HepG2 (cell line): ENCODE results near the gene DNAJA2. TPM values are rescaled to one million over a fixed set of nuclear protein-coding genes. Genes with fewer than 3 reads are reported as not detected.

Experiments used
- ATAC-seq: fragments of 200-7000 bp; cut with Tn5 transposase; 3 replicates; pipeline ENCODE4 v1.9.1; 2020; ENCODE audit warnings: mild to moderate bottlenecking, moderate library complexity
- BruUV-seq: library from RNA; stranded (reverse); fragments of 400-500 nt; replicated peaks from 2 replicates; lab custom pipeline; 2021; lab: Mats Ljungman, UMichigan
- CTCF ChIA-PET: fragments of 300-600 bp; formaldehyde crosslinking; extraction: SDS; loops from one replicate; lab custom pipeline; 2021; ENCODE audit warnings: low total read pairs, inconsistent platforms, low intra/inter-chr PET ratio; lab: Yijun Ruan, JAX
- POLR2A ChIA-PET: fragments of 350-600 bp; sonication (Branson Sonifier 250); formaldehyde crosslinking; loops from one replicate; lab custom pipeline; 2020; ENCODE audit warnings: antibody characterized with exemption, inconsistent platforms; lab: Yijun Ruan, JAX
- DNase-seq: peaks from one replicate; pipeline ENCODE4 v3.0.0-alpha.2; 2015; ENCODE audit warnings: low spot score
- FAIRE-seq: peaks from 3 replicates; lab custom pipeline; 2011; peaks lifted over from hg19 to GRCh38; lab: Jason Lieb, UNC
- H2AFZ ChIP-seq: one replicate; pipeline ENCODE4 v1.6.1; 2011; ENCODE audit warnings: low read length, inconsistent platforms
- H3K27ac ChIP-seq: fragments of 300-600 bp; 3 replicates; pipeline ENCODE4 v1.8.0; 2011; ENCODE audit warnings: mixed run types, mild to moderate bottlenecking, mixed read lengths, low read length, inconsistent platforms; ENCODE audit not compliant: insufficient read depth; ENCODE audit errors: extremely low read length
- H3K27me3 ChIP-seq, 2 experiments: fragments of 200-600 bp in 1 of 2; 2 replicates in 1 of 2; 3 replicates in 1 of 2; pipeline versions ENCODE4 v1.6.0 to v1.8.0; 2011; ENCODE audit warnings: low read length in 2 of 2, mild to moderate bottlenecking in 2 of 2, moderate library complexity in 2 of 2, inconsistent platforms in 1 of 2; ENCODE audit not compliant: insufficient read depth in 2 of 2, control insufficient read depth in 1 of 2
- H3K36me3 ChIP-seq, 2 experiments: fragments of 200-600 bp in 1 of 2; replicated peaks in 1 of 2; 2 replicates in 1 of 2; 3 replicates in 1 of 2; pipeline versions ENCODE4 v1.5.1 to v1.8.0; 2011; ENCODE audit warnings: low read length in 2 of 2, inconsistent platforms in 1 of 2; ENCODE audit not compliant: insufficient read depth in 2 of 2, control insufficient read depth in 1 of 2
- H3K4me1 ChIP-seq: 2 replicates; pipeline ENCODE4 v1.5.1; 2012; ENCODE audit warnings: low read length, inconsistent platforms; ENCODE audit not compliant: insufficient read depth
- H3K4me2 ChIP-seq: 2 replicates; pipeline ENCODE4 v1.6.0; 2011; ENCODE audit warnings: low read depth, low read length, inconsistent platforms
- H3K4me3 ChIP-seq, 3 experiments: fragments of 200-600 bp in 1 of 3; sonication (generic), shearing (Covaris generic) in 1 of 3; replicated peaks in 1 of 3; 2 replicates each; pipeline ENCODE4 v1.5.1; 2011 to 2016; ENCODE audit warnings: low read length in 3 of 3, inconsistent platforms in 2 of 3, low read depth in 2 of 3, mild to moderate bottlenecking in 2 of 3, control low read depth in 1 of 3, mixed read lengths in 1 of 3; ENCODE audit not compliant: insufficient read depth in 1 of 3
- H3K79me2 ChIP-seq: one replicate; pipeline ENCODE4 v1.6.1; 2011; ENCODE audit warnings: low read length, inconsistent platforms; ENCODE audit not compliant: insufficient read depth
- H3K9ac ChIP-seq: 2 replicates; pipeline ENCODE4 v1.6.0; 2011; ENCODE audit warnings: mild to moderate bottlenecking, low read depth, low read length, inconsistent platforms; ENCODE audit not compliant: insufficient read depth
- H3K9me3 ChIP-seq: 2 replicates; pipeline ENCODE4 v1.5.1; 2012; ENCODE audit warnings: mild to moderate bottlenecking, low read length
- H4K20me1 ChIP-seq: 2 replicates; pipeline ENCODE4 v1.6.0; 2011; ENCODE audit warnings: inconsistent platforms, mild to moderate bottlenecking, low read length, moderate library complexity; ENCODE audit not compliant: insufficient read depth
- CEBPB ChIP-seq: IDR thresholded peaks from 2 replicates; pipeline ENCODE4 v1.6.1; 2011; ENCODE audit warnings: low read depth, low read length, improper control_type of control experiment, borderline replicate concordance
- CEBPG ChIP-seq: IDR thresholded peaks from 2 replicates; pipeline ENCODE4 v1.6.1; 2016
- NR0B2 ChIP-seq: sonication (generic); formaldehyde crosslinking; IDR thresholded peaks from 2 replicates; pipeline ENCODE4 v1.4.0; 2020; ENCODE audit warnings: mild to moderate bottlenecking, missing genetic modification reagents
- SALL1 ChIP-seq: sonication (generic); formaldehyde crosslinking; IDR thresholded peaks from 2 replicates; pipeline ENCODE4 v1.8.0; 2022; ENCODE audit warnings: mild to moderate bottlenecking, missing genetic modification reagents
- SAP130 ChIP-seq: IDR thresholded peaks from 2 replicates; pipeline ENCODE4 v1.6.1; 2016; ENCODE audit warnings: low read depth
- SOX13 ChIP-seq, 3 experiments: fragments of 450-650 bp in 1 of 3; sonication (generic) in 1 of 3; formaldehyde crosslinking in 1 of 3; IDR thresholded peaks in 2 of 3; conservative IDR thresholded peaks in 1 of 3; 2 replicates each; pipeline versions ENCODE4 v1.5.0 to v1.6.1; 2016 to 2020; ENCODE audit warnings: antibody characterized with exemption in 1 of 3, mild to moderate bottlenecking in 1 of 3, missing compliant biosample characterization in 1 of 3, missing genetic modification reagents in 1 of 3, moderate library complexity in 1 of 3
- SOX5 ChIP-seq: IDR thresholded peaks from 2 replicates; pipeline ENCODE4 v1.6.1; 2016; ENCODE audit warnings: borderline replicate concordance
- WGBS: methylation state at CpG from one replicate; pipeline ENCODE4 v1.1.6; 2017; ENCODE audit warnings: low lambda C conversion rate; 5-methylcytosine and 5-hydroxymethylcytosine counted together
- in situ Hi-C: cut with HindIII; loops from 2 replicates; pipeline ENCODE4 v1.10.0; 2017; ENCODE audit warnings: low pct_unique_long_range_greater_than_20kb; ENCODE audit not compliant: extremely low pct_ligation_motif_present
- intact Hi-C: fragments of 100-400 bp; cut with micrococcal nuclease; formaldehyde crosslinking; loops from one replicate; pipeline ENCODE4 v1.10.0; 2022; ENCODE audit not compliant: unreplicated experiment
- polyA plus RNA-seq, 8 experiments: library from polyadenylated mRNA; depleted of rRNA in 3 of 8; stranded (reverse) in 7 of 8; unstranded in 1 of 8; fragments of >200 nt; fragmentation: Illumina TruSeq in 4 of 8; extraction: Trizol in 4 of 8; gene quantifications; 2 replicates each; pipeline versions ENCODE4 v1.2.1 to v1.2.3, GENCODE V29; 2011 to 2016; ENCODE audit warnings: low read depth in 4 of 8, missing spikeins in 1 of 8, mixed read lengths in 1 of 8; ENCODE audit not compliant: insufficient read depth in 1 of 8
- total RNA-seq, 5 experiments: library from RNA; depleted of rRNA; stranded (reverse); fragments of >200 nt; fragmentation: Illumina TruSeq; extraction: Trizol; gene quantifications; 2 replicates each; pipeline ENCODE4 v1.2.3, GENCODE V29; 2016; ENCODE audit warnings: low read depth in 1 of 5
- TF ChIP-seq, protein P1 (sequence below): sonication (generic); formaldehyde crosslinking; IDR thresholded peaks from 2 replicates; pipeline ENCODE4 v1.5.0; 2020; ENCODE audit warnings: mild to moderate bottlenecking, missing genetic modification reagents
- TF ChIP-seq, protein P2 (sequence below): sonication (generic); formaldehyde crosslinking; IDR thresholded peaks from 2 replicates; pipeline ENCODE4 v1.4.0; 2020; ENCODE audit warnings: missing genetic modification reagents

The DNAJA2 gene
- total and polyA plus RNA-seq, 2 of the 13 experiments (the other 11 are each of a cell fraction or from before 2014, with no cell fraction given): 25.4 to 176 TPM

GRCh38 chr16:46982335-46982734, 8.9 kb upstream of the DNAJA2 start:
- no peak overlapping the region for H3K9ac ChIP-seq
- no peak for TF ChIP-seq NR0B2
- TF ChIP-seq, protein P1, sequence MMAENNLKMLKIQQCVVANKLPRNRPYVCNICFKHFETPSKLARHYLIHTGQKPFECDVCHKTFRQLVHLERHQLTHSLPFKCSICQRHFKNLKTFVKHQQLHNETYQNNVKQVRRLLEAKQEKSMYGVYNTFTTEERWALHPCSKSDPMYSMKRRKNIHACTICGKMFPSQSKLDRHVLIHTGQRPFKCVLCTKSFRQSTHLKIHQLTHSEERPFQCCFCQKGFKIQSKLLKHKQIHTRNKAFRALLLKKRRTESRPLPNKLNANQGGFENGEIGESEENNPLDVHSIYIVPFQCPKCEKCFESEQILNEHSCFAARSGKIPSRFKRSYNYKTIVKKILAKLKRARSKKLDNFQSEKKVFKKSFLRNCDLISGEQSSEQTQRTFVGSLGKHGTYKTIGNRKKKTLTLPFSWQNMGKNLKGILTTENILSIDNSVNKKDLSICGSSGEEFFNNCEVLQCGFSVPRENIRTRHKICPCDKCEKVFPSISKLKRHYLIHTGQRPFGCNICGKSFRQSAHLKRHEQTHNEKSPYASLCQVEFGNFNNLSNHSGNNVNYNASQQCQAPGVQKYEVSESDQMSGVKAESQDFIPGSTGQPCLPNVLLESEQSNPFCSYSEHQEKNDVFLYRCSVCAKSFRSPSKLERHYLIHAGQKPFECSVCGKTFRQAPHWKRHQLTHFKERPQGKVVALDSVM (CRISPR knock-in tag): peak; percentile 47; the same call in 1 of the 2 replicates
- TF ChIP-seq, all 625 proteins: peak for 1
- no peak overlapping the region for H3K4me3 ChIP-seq
- in situ Hi-C loops: no loop called here
- no peak overlapping the region for H3K27ac ChIP-seq
- ChIA-PET POLR2A (no interaction called here), CTCF (no interaction called here)
- H3K79me2 ChIP-seq: no peaks in the 10 kb centered on the region
- no peak overlapping the region for H3K4me2 ChIP-seq
- ATAC-seq (no peak), FAIRE-seq (no peak), DNase-seq (no peak)
- no peaks in the 10 kb centered on the region for H3K27me3 ChIP-seq
- BruUV-seq: no TSS peak
- H2AFZ ChIP-seq: no peak overlapping the region
- no peaks in the 10 kb centered on the region for H3K36me3 ChIP-seq
- H3K4me1 ChIP-seq: peaks cover 32% of the 10 kb centered on the region
- intact Hi-C loops: no loop called here
- no peaks in the 10 kb centered on the region for H3K9me3 ChIP-seq
- WGBS: 85% methylated on average over 4 of the region's 4 CpGs
- H4K20me1 ChIP-seq: no peaks in the 10 kb centered on the region

GRCh38 chr16:46980926-46981325, 7.5 kb upstream of the DNAJA2 start:
- H3K27ac ChIP-seq: no peak overlapping the region
- no peak overlapping the region for H3K4me3 ChIP-seq
- intact Hi-C loops: no loop called here
- H4K20me1 ChIP-seq: no peaks in the 10 kb centered on the region
- no peaks in the 10 kb centered on the region for H3K36me3 ChIP-seq
- 12% methylated on average over 1 of the region's 1 CpG for WGBS
- H3K4me2 ChIP-seq: no peak overlapping the region
- no peak overlapping the region for H2AFZ ChIP-seq
- H3K79me2 ChIP-seq: no peaks in the 10 kb centered on the region
- POLR2A ChIA-PET: interaction anchor here (3.0 kb wide), 1 partner anchor 11 kb away, joined by 9 read pairs; no protein-coding TSS in a partner anchor
- in situ Hi-C loops: no loop called here
- no peak for FAIRE-seq
- no peaks in the 10 kb centered on the region for H3K9me3 ChIP-seq
- peak; percentile 36 for DNase-seq
- CTCF ChIA-PET: no interaction called here
- no peak overlapping the region for H3K9ac ChIP-seq
- peaks cover 38% of the 10 kb centered on the region for H3K4me1 ChIP-seq
- TF ChIP-seq SOX13 (IDR thresholded peaks at IDR 0.05) (no peak), SOX13 (CRISPR knock-in tag; conservative IDR thresholded peaks at IDR 0.05 in 1 of 2, IDR thresholded peaks at IDR 0.05 in 1 of 2) (peak in 1 of 2 experiments; percentile 19; a peak in 1 of 4 replicates), CEBPB (peak; percentile 66; the same call in 1 of the 2 replicates), CEBPG (CRISPR knock-in tag) (peak; percentile 38; the same call in 1 of the 2 replicates), SALL1 (CRISPR knock-in tag) (no peak), SAP130 (CRISPR knock-in tag) (0 out of 2 replicates have a peak, but pooled peaks have one; percentile 28), SOX5 (CRISPR knock-in tag) (peak; percentile 42; the same call in 1 of the 2 replicates)
- TF ChIP-seq, protein P2, sequence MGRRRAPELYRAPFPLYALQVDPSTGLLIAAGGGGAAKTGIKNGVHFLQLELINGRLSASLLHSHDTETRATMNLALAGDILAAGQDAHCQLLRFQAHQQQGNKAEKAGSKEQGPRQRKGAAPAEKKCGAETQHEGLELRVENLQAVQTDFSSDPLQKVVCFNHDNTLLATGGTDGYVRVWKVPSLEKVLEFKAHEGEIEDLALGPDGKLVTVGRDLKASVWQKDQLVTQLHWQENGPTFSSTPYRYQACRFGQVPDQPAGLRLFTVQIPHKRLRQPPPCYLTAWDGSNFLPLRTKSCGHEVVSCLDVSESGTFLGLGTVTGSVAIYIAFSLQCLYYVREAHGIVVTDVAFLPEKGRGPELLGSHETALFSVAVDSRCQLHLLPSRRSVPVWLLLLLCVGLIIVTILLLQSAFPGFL: no peak
- no peak for ATAC-seq
- no TSS peak for BruUV-seq
- no peaks in the 10 kb centered on the region for H3K27me3 ChIP-seq
